ENCODE measurements around the gene GALNT10.

GALNT10 gene

DNA sequence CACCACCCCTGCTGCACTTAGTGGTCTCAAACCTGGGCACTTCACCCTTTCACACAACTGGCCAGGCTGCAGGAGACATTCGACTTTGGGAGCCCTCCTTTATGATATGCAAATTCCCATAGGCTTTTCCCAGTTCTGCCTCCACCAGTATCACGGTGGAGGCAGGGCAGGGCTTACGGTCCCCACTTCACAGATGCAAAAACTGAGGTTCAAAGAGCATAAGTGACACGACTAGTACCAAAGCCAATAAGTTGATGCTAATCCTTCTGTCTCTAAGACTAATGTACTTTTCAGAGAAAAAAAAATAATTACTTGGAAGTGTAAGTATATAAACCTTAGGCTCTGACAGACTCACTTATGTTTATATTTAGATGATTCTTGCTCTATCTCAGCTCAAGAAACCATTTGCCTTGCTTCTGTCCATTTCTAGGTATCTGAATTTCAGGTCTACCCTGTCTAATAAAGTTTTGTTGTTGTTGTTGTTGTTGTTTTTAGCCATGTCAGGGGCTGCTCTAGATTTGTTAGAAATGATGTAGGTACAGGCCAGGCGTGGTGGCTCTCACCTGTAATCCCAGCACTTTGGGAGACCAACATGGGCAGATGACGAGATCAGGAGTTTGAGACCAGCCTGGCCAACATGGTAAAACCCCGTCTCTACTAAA lies 10.7 kb downstream of the GALNT10 start:
- in situ Hi-C loops (cut with HindIII; ENCODE audit: low sequenced_read_pairs) = no loop called here

DNA sequence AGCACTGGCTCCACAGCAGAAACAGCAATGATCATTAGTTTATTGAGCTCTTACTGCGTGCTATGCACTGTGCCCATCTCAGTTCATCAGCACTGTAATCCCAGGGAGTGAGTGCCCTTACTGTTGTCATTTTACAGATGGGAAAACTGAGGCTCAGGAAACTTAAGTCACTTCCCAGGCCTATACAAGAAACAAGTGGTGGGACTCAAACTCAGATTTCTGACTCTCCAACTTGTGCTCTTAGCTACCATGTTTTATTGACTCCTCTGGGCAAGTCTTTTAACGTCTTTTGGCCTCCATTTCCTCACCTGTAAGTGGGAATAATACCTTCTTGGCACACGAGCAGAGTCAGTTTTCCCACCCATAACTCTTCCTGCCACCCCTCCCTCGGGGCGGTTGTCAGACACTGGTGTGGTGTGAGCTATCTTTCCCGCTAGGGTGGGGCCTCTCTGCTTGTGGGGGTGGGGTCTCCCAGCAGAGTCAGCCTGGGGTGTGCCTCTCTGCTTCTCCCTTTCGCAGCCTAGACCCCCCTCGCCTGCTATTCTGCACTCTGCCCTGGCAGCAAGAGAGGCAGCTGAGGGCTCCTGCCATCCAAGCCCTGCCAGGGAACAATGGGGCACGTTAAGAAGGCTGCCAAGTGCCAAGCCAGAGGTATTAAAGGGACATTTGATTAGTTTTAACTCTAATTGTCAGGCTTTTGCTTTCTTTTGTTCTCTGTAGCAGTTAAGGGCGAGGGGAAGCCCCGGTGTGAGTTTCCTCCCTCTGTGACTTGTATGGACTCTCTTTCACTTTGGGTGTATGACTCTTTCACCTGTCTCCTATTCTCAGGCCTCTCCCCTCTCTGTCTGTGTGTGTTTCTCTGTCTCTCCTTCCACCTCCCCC lies 12.1 kb downstream of the GALNT10 start:
- in situ Hi-C loops (cut with HindIII; ENCODE audit: low sequenced_read_pairs) = no loop called here

DNA sequence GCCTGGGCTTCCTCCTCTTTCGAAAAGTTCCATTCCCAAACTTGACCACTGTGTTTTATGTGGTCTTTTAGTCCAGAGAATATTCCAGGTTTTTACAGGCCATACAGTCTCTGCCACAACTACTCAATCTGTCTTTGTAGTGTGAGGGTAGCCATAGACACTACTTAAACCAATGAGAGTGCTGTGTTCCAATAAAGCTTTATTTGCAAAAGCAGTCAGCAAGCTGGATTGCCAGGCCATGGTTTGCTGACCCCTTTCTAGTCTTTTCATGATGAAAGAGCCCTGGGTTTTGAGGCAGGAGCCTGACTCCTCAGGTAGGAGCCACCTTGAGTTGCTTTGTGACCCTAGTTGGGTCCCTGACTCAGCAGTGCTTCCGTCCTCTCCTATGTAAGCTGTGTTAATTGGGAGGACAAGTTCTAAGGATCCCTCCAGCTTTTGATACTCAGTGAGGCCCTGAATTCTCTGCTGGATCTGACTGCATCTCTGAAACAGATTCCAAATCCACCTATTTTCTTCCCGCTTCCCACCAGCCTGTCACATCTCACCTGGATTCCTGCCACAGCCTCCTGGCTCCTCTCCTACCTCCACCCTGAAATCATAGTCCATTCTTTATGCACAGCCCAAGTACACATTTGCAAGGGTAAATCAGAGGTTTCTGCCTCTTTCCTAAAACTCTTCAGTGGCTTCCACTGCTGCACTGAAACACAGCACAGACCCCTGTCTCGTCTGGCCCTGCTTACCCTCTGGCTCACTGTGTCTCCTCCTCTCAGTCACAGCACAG lies 13.5 kb downstream of the GALNT10 start:
- in situ Hi-C loops (cut with HindIII; ENCODE audit: low sequenced_read_pairs) = no loop called here

DNA sequence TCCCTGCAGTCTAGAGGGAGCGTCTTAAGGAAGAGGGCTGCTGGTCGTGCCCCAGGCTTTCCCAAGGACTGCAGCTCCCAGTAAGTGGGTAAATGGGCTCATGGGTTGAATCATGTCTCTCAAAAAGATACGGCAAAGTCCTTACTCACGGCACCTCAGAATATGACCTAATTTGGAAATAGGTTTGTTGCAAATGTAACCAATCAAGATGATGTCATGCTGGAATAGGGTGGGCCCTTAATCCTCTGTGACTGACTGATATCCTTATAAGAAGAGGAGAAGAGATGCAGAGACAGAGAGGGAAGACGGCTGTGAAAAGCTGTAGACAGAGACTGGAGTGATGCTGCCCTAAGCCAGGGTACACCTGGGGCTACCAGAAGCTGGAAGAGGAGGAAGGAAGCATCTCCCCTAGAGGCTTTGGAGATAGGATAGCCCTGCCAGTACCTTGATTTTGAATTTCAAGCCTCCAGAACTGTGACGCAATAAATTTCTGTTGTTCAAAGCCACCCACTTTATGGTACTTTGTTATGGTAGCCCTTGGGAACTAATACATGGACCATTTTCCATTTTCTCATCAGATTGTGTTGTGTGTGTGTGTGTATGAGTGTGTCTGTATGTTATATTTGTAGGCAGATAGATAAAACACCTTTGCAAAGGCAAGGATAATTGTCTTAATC lies 15.0 kb downstream of the GALNT10 start:
- in situ Hi-C loops (cut with HindIII; ENCODE audit: low sequenced_read_pairs) = no loop called here

DNA sequence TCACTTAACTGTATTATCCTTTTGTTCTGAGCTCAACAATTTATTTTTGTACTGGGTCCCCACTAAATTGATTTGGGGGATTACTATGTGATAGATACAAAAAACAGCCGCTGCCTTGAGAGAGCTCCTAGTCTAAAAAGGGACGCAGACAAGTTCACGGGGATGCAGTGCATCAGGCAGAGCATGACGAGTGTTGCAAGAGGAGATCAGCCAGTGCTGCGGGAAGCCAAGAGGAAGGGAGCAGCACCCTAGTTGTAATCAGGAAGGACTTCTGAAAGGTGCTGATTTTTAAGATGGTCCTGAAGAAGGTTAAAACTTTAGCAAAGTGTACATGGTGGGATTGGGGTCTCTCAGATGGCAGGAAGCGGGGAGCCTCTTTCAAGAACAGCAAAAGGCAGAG lies 15.8 kb downstream of the GALNT10 start:
- in situ Hi-C loops (cut with HindIII; ENCODE audit: low sequenced_read_pairs) = no loop called here

DNA sequence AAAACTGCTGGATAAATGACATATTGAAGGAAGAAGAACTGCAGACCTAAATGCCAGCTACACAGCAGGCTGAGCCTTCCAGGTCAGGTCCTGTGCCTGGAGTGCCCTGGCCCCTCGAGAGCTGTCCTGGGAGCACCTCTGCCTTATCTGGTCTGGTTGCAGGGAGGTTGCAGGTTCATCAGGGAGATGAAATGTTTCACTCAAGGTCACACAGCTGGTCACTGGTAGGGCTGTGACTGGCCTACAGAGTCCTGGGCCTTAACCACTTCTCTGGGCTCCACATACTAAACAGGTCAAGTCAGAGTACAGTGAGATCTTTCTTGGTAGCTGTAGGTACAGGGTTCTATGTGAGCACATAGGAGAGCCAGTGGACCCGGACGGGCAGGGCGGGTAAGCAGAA lies 16.7 kb downstream of the GALNT10 start:
- in situ Hi-C loops (cut with HindIII; ENCODE audit: low sequenced_read_pairs) = no loop called here

DNA sequence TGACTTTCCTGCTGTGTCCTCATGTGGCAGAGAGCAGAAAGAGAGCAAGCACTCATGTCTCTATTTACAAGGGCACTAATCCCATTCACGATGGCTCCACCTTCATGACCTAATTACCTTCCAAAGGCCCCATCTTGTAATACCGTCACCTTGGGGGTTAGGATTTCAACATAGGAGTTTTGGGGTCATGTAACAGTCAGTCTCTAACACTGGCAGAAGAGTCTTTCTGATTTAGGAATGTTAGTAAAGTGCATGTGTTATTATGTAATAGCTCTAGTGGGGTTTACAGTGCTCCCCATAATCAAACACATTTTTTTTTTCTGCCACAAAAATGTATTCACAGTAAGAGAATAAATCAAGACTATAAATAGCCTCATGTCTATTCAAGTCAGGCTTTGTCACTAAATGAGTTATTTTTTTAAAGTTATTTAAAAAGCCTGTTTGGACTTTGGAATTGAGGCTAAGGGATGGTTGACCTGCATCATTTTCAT lies 19.1 kb downstream of the GALNT10 start:
- in situ Hi-C loops (cut with HindIII; ENCODE audit: low sequenced_read_pairs) = no loop called here

DNA sequence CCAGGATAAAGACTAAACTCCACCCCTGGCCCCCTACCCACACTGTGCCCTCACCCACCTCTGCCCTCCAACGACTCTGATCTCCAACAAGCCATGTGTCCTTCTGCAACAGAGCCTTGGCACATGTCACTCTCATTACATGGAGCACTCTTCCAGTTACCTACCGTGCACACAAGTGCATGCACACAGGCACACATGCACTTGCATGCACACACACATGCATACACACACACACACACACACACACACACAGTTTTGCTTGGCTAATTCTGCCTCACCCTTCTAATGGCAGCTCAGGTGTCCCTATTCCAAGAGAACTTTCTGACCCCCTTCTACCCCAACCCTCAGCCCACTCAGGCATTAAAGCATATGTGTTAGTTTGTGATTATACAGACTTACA lies 19.6 kb downstream of the GALNT10 start:
- in situ Hi-C loops (cut with HindIII; ENCODE audit: low sequenced_read_pairs) = no loop called here

DNA sequence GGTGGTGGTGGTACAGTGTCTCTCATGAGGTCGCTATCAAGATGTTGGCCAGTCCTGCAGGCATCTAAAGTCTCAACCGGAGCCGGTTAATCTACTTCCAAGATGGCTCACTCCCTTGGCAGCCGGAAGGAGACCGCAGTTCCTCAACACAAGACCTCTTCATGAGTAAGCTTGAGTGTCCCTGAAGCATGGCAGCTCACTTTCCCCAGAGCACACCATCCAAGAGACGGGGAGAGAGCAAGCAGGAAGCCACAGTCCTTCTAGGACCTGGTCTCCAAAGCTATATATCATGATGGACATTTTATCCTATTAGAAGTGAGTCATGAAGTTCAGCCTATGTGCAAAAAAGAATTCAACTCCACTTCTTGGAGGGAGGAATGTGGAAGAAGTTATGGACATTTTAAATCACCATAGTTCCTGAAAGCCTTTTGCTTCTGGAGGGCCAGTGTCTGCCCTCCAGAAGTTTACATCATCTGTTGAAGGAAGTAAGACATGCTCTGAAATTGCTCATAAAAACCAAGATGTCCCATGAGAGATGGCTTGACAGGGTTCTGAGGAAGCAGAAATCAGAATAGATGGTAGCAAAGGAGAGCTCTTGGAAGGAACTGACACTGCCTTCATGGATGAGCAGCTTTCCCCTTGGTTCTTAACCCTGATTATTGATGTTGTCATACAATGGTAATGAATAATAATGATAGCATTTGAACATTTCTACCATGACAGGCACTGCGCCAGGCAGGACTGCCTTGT lies 21.3 kb downstream of the GALNT10 start:
- in situ Hi-C loops (cut with HindIII; ENCODE audit: low sequenced_read_pairs) = no loop called here

DNA sequence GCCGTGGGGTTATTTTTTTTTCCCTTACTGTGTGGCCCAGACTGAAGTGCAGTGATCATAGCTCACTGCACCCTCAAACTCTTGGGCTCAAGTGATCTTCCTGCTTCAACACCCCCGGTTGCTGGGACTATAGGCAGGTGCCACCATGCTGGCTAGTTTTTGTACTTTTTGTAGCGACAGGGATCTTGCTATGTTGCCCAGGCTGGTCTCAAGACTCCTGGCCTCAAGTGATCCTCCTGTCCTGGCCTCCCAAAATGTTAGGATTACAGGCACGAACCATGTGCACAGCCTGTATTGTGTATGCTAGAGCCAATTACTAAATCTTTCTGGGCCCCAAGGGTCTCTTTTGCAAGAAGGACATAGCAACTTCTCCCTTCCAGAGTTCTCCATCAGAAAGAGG lies 23.1 kb downstream of the GALNT10 start:
- in situ Hi-C loops (cut with HindIII; ENCODE audit: low sequenced_read_pairs) = no loop called here

DNA sequence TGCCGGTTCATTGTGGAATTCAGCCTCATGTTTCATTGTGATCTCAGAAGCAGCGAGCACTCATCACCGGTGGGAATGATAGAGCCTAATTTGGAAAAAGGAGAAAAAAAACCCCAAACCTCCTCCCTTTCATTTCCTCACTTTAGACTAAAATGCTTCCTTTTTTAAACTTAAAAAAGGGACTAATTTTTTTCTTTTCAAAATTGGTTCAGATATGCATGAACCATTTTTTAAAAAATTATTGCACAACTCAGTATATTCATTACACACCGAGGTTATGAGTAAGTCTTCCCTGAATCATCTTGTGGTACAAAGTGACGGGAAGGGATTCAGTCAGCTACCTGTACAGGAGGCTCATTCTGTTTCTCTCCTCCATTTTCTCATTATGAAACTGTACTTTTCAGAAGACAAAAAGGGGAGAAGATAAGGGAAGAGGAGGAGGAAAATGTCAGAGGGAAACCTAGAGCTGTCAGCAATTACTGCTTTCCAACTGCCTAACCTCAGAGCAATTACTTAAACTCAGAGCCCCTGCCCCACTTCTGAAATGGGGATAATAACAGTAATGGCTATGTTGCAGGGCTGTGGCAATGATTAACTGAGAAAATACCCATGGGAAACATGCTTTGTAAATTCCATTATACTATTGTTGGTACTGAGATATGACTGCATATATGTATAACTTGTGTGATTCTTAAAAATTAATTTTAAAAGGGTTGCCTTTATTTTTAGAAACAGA lies 24.0 kb downstream of the GALNT10 start:
- in situ Hi-C loops (cut with HindIII; ENCODE audit: low sequenced_read_pairs) = no loop called here

DNA sequence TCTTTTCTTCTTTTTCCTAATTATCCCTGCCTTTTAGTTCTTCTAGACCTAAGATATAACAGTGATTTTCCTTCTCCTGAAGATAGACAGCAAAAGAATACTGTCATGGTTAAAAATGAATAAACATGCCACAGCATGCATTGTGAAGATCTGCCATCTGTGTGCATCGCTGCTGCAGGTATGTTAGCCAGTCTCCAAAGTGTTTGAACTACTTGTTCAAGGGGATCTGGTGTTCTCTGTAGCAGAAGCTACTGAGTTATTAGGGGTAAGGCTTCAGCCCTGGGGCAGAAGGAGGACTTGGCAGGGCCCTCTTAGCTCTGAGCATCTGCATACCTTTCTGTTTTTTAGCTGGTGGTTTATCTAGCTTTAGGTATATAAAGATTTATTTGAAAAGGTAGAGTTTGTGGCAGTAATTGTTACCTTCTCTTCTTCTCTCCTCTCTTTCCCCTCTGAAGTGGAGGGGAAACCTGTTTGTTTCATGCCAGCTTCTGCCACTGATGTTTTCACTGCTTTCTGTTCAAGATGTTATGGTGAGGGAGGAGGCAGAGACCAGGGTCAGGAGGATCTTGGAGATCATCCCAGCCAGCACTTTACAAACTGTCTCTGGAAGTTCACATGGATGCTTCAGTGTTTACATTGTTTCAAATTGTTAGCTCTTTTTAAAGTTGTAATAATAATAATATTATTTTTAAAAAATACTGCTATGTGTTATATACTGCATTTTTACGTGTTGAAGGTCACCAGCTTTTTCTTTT lies 25.2 kb downstream of the GALNT10 start:
- in situ Hi-C loops (cut with HindIII; ENCODE audit: low sequenced_read_pairs) = no loop called here

DNA sequence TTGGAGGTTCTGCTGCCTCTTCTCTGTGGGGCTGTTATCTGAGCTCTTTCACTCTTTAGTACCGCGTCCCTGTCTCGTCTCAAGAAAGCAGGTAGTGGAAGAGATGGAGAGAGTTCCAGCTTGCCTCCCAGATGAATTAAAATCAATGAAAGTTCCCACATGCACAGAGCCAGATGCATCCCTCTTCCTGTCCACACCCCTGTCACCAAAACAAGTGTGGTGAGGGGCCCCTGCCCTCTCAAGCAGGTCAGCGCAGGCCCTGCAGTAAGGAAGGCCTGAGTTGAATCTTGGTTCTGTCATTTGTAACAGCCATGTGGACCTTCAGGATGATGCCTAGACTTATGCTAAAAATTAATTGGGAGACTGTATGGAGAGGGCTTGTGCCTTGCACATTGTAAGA lies 26.9 kb downstream of the GALNT10 start:
- in situ Hi-C loops (cut with HindIII; ENCODE audit: low sequenced_read_pairs) = no loop called here

DNA sequence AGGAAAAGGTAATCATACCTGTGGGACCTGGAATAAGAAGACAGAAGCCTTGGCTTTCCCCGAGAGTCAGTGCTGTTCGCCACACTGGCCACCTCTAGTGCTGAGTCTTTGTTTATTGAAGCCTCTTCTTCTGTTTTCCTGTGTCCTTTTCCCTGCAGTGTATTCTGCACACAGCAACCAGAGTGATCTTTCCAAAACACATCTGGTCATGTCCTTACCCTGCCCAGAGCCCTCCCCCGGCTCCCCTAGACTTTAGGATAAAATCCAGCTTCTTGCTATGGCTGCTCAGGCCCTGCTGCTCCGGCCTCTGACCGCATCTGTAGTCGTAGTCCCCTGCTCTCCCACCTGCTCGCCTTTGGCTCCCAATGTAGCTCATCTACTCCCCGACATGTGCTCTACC lies 28.3 kb downstream of the GALNT10 start:
- in situ Hi-C loops (cut with HindIII; ENCODE audit: low sequenced_read_pairs) = no loop called here

DNA sequence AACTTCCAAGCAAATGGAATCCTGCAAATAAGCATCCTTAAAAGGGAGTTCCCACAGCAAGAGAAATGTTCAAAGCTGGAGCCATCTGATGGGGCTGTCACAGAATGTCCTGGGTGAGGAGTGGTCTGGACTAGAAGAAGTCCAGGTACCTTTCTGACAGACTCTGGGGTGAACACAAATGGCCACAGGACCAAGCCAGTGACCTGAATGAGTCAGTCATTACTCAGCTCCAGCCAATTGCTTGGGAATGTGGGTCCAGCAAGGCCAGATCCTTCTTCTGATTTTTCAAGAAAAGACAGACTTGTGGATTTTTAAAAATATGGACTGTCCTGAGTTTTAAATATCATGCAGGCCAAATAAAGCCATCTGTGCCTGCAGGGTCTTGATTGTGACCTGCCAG lies 30.1 kb downstream of the GALNT10 start:
- in situ Hi-C loops (cut with HindIII; ENCODE audit: low sequenced_read_pairs) = no loop called here

DNA sequence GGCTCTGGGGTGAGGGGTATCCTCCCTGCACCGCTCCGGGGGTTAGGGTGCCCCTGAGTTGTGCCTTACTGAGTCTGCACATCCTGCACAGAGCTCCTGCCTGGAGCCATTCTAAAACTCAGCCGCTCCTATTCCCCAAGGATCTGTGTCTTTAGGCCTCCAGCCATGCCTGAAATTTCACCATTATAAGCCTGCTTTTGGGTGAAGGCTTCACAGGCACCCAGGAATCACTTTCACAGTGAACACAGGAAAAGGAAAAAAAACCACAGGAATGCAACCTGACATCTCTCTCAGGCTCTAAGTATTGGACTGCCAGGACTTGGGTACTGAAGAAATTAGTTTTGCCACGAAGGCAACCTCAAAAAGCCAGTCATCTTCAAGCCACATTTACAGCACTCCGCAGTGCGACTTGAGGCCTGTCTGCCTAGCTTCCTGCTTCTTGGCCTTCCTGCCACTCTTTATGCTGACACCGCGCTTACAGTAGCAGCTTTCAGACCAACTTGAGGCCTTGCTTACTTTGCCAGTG lies 30.9 kb downstream of the GALNT10 start:
- in situ Hi-C loops (cut with HindIII; ENCODE audit: low sequenced_read_pairs) = no loop called here

DNA sequence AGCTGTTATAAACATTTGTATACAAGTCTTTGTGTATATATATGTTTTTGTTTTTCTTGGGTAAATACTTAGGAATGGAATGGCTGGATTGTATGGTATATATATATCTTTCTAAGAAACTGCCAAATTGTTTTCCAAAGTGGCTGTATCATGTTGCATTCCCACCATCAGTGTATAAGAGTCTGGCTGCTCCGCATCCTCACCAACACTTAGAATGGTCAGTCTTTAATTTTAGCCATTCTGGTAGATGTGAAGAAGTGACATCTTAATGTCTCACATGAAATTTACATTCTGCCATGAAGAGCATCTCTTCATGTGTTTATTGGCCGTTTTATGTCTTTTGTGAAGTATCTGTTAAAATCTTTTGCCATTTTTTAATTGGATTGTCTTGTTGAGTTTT lies 31.9 kb downstream of the GALNT10 start:
- in situ Hi-C loops (cut with HindIII; ENCODE audit: low sequenced_read_pairs) = no loop called here

DNA sequence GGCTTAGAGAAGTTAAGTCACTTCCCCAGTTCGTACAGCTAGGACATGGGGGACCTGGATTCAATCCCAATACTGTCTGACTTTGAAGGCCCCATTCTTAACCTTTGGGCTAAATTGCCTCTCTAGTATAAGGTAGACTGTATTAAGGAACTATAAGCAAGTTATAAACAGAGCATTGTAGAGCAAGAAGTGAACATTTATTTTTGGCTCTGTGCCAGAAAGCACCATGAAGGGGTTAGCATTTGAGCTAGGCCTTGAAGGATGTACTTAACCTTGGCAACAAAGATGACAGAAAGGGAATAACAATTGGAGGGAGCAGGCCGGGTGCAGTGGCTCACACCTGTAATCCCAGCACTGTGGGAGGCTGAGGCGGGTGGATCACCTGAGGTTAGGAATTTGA lies 32.8 kb downstream of the GALNT10 start:
- in situ Hi-C loops (cut with HindIII; ENCODE audit: low sequenced_read_pairs) = no loop called here

DNA sequence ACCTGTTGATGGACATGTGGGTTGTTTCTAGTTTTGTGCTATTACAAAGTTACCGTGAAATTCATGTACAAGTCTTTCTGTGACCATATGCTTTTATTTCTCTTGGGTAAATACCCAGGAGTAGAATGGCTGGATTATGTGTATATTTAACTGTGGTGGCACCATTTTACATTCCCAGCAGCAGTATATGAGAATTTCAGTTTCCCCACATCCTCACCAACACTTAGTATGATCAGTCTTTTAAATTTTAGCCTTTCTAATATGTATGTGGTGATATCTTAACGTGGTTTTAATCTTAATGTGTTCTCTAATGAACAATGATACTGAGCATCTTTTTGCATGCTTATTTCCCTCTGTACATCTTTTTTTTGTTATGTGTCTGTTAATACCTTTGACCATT lies 36.6 kb downstream of the GALNT10 start:
- in situ Hi-C loops (cut with HindIII; ENCODE audit: low sequenced_read_pairs) = no loop called here
